Sciatic nerve (tissue), 2 donors: ENCODE measurements around the gene PPCDC. TPM values are rescaled to one million over a fixed set of nuclear protein-coding genes. Genes with fewer than 3 reads are reported as not detected.
A peak's percentile ranks its signal among the peaks of the same experiment; 100 is the strongest.
"Not testable (repeated sequence)": the region's sequence is repeated elsewhere in the genome, so short reads cannot be mapped to it uniquely, and the experiment has no call there.

Experiments
- ATAC-seq: fragments of 200-7000 bp; cut with Tn5 transposase; one replicate; pipeline ENCODE4 v1.9.1; 2020; ENCODE audit warnings: mild to moderate bottlenecking, moderate library complexity
- DNase-seq: peaks from one replicate; pipeline ENCODE4 v3.0.0-alpha.2; 2020; ENCODE audit warnings: low spot score
- intact Hi-C: fragments of 100-400 bp; cut with DNase I; formaldehyde crosslinking; loops from one replicate; pipeline ENCODE4 v1.14.2; 2022
- total RNA-seq: library from RNA; stranded (reverse); fragmentation: NEBNext Ultra II Directional; extraction: Animal tissue kit (Norgen Biotek cat#: 25700); gene quantifications from one replicate; pipeline ENCODE4 v1.2.1, GENCODE V29; 2021
- donor health status: DM: no; HTN: no; CAD: no.
- donor health status: DM: no; HTN: no; CAD: no.

PPCDC gene
- total RNA-seq, 1 donor from 2014 or later: 20.4 TPM

DNA sequence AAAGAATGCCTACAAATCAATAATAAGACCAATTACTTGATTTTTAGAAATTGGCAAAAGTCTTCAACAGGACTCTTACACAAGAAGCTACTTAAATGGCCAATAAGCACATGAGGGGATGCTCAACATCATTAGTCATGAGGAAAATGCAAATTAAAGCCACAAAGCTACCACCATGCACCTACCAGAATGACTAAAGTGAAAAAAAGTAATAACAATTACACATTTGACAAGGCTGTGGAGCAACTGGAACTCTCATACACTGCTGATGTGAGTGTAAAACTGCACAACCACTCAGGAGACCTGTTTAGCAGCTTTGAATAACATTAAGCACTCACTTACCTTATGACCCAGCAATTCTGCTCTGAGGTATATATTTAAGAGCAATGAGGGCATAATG is 68.4 kb downstream of the PPCDC start:
- DNase-seq: no peak
- ATAC-seq: no peak
- intact Hi-C loops: no loop called here

- DNase-seq: peak; percentile 22
These were observed 71.6 kb downstream of the PPCDC start for GRCh38 chr15:75094961-75095478.

GRCh38 chr15:75095594-75095993 is 72.2 kb downstream of the PPCDC start:
- intact Hi-C loops: no loop called here
- ATAC-seq: no peak
- no peak for DNase-seq

More at GRCh38 chr15:75094961-75095478, 71.6 kb downstream of the PPCDC start:
- intact Hi-C loops, ATAC-seq: not testable (repeated sequence)

DNA sequence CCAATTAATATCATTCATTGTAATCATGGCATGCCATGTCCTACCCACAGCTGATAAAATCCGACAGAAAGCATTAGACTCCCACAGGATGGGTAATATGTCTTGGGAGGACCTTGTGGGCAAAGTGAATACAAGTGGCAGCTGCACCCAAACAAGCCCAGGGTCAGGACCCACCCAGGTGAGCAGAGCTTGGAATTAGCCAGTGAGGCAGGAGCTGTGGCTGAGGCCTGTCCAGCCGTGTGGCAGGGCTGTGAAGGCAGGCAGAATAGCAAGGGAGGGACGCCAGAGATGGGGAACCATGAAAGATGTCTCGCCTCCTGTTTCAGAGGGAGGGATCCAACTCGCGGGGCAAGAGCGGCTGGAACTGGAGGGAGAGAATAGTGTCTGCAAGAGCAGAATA is 74.5 kb downstream of the PPCDC start:
- DNase-seq (peak; percentile 10), ATAC-seq (no peak)
- intact Hi-C loops: no loop called here

DNA sequence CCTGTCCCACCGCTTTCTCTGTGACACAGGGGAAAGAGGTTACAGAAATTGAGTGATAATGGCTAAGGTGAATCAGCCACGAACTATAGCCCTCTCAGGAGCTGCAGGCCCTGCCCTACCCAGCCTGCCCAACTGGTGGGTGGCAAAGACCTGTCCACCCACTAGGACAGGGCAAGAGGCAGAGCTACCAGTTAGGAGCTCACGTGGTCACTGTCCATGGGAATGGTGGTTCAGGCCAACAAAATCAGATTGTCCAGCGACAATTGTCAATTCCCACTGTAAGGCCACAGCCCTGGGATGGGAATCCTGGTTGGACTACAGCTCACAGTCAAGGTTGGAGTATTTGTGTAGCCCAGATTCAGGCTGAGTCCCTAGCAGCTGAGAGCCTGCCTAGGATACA is 75.0 kb downstream of the PPCDC start:
- DNase-seq: no peak
- ATAC-seq: no peak
- intact Hi-C loops: no loop called here

Other genes starting within 250 kb of the PPCDC start
- 43.7 TPM for gene CSK, start 241.5 kb upstream of the PPCDC start, total RNA-seq
- not detected for gene LMAN1L, start 210.8 kb upstream of the PPCDC start, total RNA-seq
- not detected for gene CPLX3, start 197.0 kb upstream of the PPCDC start, total RNA-seq
- gene ULK3, start 180.4 kb upstream of the PPCDC start, total RNA-seq: 26.5 TPM
- 68.2 TPM for gene SCAMP2, start 150.2 kb upstream of the PPCDC start, total RNA-seq
- 38.2 TPM for gene MPI, start 133.5 kb upstream of the PPCDC start, total RNA-seq
- gene FAM219B, start 116.7 kb upstream of the PPCDC start, total RNA-seq: 72.9 TPM
- gene COX5A, start 85.5 kb upstream of the PPCDC start, total RNA-seq: 66.3 TPM
- gene RPP25, start 66.8 kb upstream of the PPCDC start, total RNA-seq: 6.0 TPM
- 7.6 TPM for gene SCAMP5, start 28.0 kb upstream of the PPCDC start, total RNA-seq
- gene C15orf39, start 178.3 kb downstream of the PPCDC start, total RNA-seq: 25.5 TPM
- not detected for gene GOLGA6C, start 234.7 kb downstream of the PPCDC start, total RNA-seq